HepG2 (cell line): ENCODE data around the gene METRN. TPM values are rescaled to one million over a fixed set of nuclear protein-coding genes. Genes with fewer than 3 reads are reported as not detected.

Experiments
- ATAC-seq: fragments of 200-7000 bp; cut with Tn5 transposase; 3 replicates; pipeline ENCODE4 v1.9.1; 2020; ENCODE audit warnings: mild to moderate bottlenecking, moderate library complexity
- BruUV-seq: library from RNA; stranded (reverse); fragments of 400-500 nt; replicated peaks from 2 replicates; lab custom pipeline; 2021; lab: Mats Ljungman, UMichigan
- CTCF ChIA-PET: fragments of 300-600 bp; formaldehyde crosslinking; extraction: SDS; loops from one replicate; lab custom pipeline; 2021; ENCODE audit warnings: low total read pairs, inconsistent platforms, low intra/inter-chr PET ratio; lab: Yijun Ruan, JAX
- POLR2A ChIA-PET: fragments of 350-600 bp; sonication (Branson Sonifier 250); formaldehyde crosslinking; loops from one replicate; lab custom pipeline; 2020; ENCODE audit warnings: antibody characterized with exemption, inconsistent platforms; lab: Yijun Ruan, JAX
- DNase-seq: peaks from one replicate; pipeline ENCODE4 v3.0.0-alpha.2; 2015; ENCODE audit warnings: low spot score
- FAIRE-seq: peaks from 3 replicates; lab custom pipeline; 2011; peaks lifted over from hg19 to GRCh38; lab: Jason Lieb, UNC
- H2AFZ ChIP-seq: one replicate; pipeline ENCODE4 v1.6.1; 2011; ENCODE audit warnings: low read length, inconsistent platforms
- H3K27ac ChIP-seq: fragments of 300-600 bp; 3 replicates; pipeline ENCODE4 v1.8.0; 2011; ENCODE audit warnings: mixed run types, mild to moderate bottlenecking, mixed read lengths, low read length, inconsistent platforms; ENCODE audit not compliant: insufficient read depth; ENCODE audit errors: extremely low read length
- H3K27me3 ChIP-seq, 2 experiments: fragments of 200-600 bp in 1 of 2; 2 replicates in 1 of 2; 3 replicates in 1 of 2; pipeline versions ENCODE4 v1.6.0 to v1.8.0; 2011; ENCODE audit warnings: low read length in 2 of 2, mild to moderate bottlenecking in 2 of 2, moderate library complexity in 2 of 2, inconsistent platforms in 1 of 2; ENCODE audit not compliant: insufficient read depth in 2 of 2, control insufficient read depth in 1 of 2
- H3K36me3 ChIP-seq, 2 experiments: fragments of 200-600 bp in 1 of 2; replicated peaks in 1 of 2; 2 replicates in 1 of 2; 3 replicates in 1 of 2; pipeline versions ENCODE4 v1.5.1 to v1.8.0; 2011; ENCODE audit warnings: low read length in 2 of 2, inconsistent platforms in 1 of 2; ENCODE audit not compliant: insufficient read depth in 2 of 2, control insufficient read depth in 1 of 2
- H3K4me1 ChIP-seq: 2 replicates; pipeline ENCODE4 v1.5.1; 2012; ENCODE audit warnings: low read length, inconsistent platforms; ENCODE audit not compliant: insufficient read depth
- H3K4me2 ChIP-seq: 2 replicates; pipeline ENCODE4 v1.6.0; 2011; ENCODE audit warnings: low read depth, low read length, inconsistent platforms
- H3K4me3 ChIP-seq, 3 experiments: fragments of 200-600 bp in 1 of 3; sonication (generic), shearing (Covaris generic) in 1 of 3; replicated peaks in 1 of 3; 2 replicates each; pipeline ENCODE4 v1.5.1; 2011 to 2016; ENCODE audit warnings: low read length in 3 of 3, inconsistent platforms in 2 of 3, low read depth in 2 of 3, mild to moderate bottlenecking in 2 of 3, control low read depth in 1 of 3, mixed read lengths in 1 of 3; ENCODE audit not compliant: insufficient read depth in 1 of 3
- H3K79me2 ChIP-seq: one replicate; pipeline ENCODE4 v1.6.1; 2011; ENCODE audit warnings: low read length, inconsistent platforms; ENCODE audit not compliant: insufficient read depth
- H3K9ac ChIP-seq: 2 replicates; pipeline ENCODE4 v1.6.0; 2011; ENCODE audit warnings: mild to moderate bottlenecking, low read depth, low read length, inconsistent platforms; ENCODE audit not compliant: insufficient read depth
- H3K9me3 ChIP-seq: 2 replicates; pipeline ENCODE4 v1.5.1; 2012; ENCODE audit warnings: mild to moderate bottlenecking, low read length
- H4K20me1 ChIP-seq: 2 replicates; pipeline ENCODE4 v1.6.0; 2011; ENCODE audit warnings: inconsistent platforms, mild to moderate bottlenecking, low read length, moderate library complexity; ENCODE audit not compliant: insufficient read depth
- ARNT ChIP-seq: fragments of 450-650 bp; IDR thresholded peaks from 2 replicates; pipeline ENCODE4 v1.6.1; 2017
- DR1 ChIP-seq: sonication (generic); formaldehyde crosslinking; IDR thresholded peaks from 2 replicates; pipeline ENCODE4 v1.8.0; 2021; ENCODE audit warnings: mild to moderate bottlenecking, missing genetic modification reagents, inconsistent platforms
- FOXA1 ChIP-seq, 2 experiments: fragments of 450-650 bp in 1 of 2; sonication (generic) in 1 of 2; formaldehyde crosslinking in 1 of 2; IDR thresholded peaks; 2 replicates each; pipeline versions ENCODE4 v1.4.0 to v1.6.1; 2016 to 2020; ENCODE audit warnings: missing genetic modification reagents in 1 of 2
- GABPA ChIP-seq, 2 experiments: IDR thresholded peaks; 2 replicates each; pipeline ENCODE4 v1.6.1; 2011 to 2016; ENCODE audit warnings: low read depth in 2 of 2, low read length in 1 of 2, missing biosample characterization in 1 of 2, missing genetic modification characterization in 1 of 2
- HOXA3 ChIP-seq: sonication (generic); formaldehyde crosslinking; IDR thresholded peaks from 2 replicates; pipeline ENCODE4 v1.5.0; 2020; ENCODE audit warnings: missing genetic modification reagents
- MNT ChIP-seq: fragments of 450-650 bp; IDR thresholded peaks from 2 replicates; pipeline ENCODE4 v1.6.1; 2016
- NFYC ChIP-seq: IDR thresholded peaks from 2 replicates; pipeline ENCODE4 v1.6.1; 2016; ENCODE audit warnings: missing genetic modification reagents, missing compliant biosample characterization
- SP2 ChIP-seq: sonication (generic); formaldehyde crosslinking; IDR thresholded peaks from 2 replicates; pipeline ENCODE4 v1.5.1; 2020; ENCODE audit warnings: mild to moderate bottlenecking, missing genetic modification reagents
- SRSF1 ChIP-seq: fragments of 200-400 bp; formaldehyde crosslinking; optimal IDR thresholded peaks from 2 replicates; pipeline ENCODE3; 2017; ENCODE audit warnings: mild to moderate bottlenecking, low read depth, low read length, moderate library complexity
- TSC22D2 ChIP-seq: sonication (generic); formaldehyde crosslinking; IDR thresholded peaks from 2 replicates; pipeline ENCODE4 v1.5.1; 2020; ENCODE audit warnings: missing genetic modification reagents, mild to moderate bottlenecking, borderline replicate concordance
- ZBTB3 ChIP-seq: sonication (generic); formaldehyde crosslinking; IDR thresholded peaks from 2 replicates; pipeline ENCODE4 v1.4.0; 2020; ENCODE audit warnings: low read depth, mild to moderate bottlenecking, moderate library complexity, missing genetic modification reagents, borderline replicate concordance
- ZFP41 ChIP-seq: sonication (generic); formaldehyde crosslinking; IDR thresholded peaks from 2 replicates; pipeline ENCODE4 v1.4.0; 2020; ENCODE audit warnings: mild to moderate bottlenecking, missing genetic modification reagents, borderline replicate concordance
- ZFX ChIP-seq: sonication (generic); formaldehyde crosslinking; IDR thresholded peaks from 2 replicates; pipeline ENCODE4 v1.4.0; 2020; ENCODE audit warnings: mild to moderate bottlenecking, low read depth, missing genetic modification reagents, moderate library complexity
- ZNF138 ChIP-seq: sonication (generic); formaldehyde crosslinking; IDR thresholded peaks from 2 replicates; pipeline ENCODE4 v1.5.0; 2020; ENCODE audit warnings: mild to moderate bottlenecking, low read depth, missing genetic modification reagents
- ZNF234 ChIP-seq: sonication (generic); formaldehyde crosslinking; conservative IDR thresholded peaks from 2 replicates; pipeline ENCODE4 v1.5.1; 2020; ENCODE audit warnings: mild to moderate bottlenecking, missing genetic modification reagents
- ZNF256 ChIP-seq: sonication (generic); formaldehyde crosslinking; conservative IDR thresholded peaks from 2 replicates; pipeline ENCODE4 v1.4.0; 2020; ENCODE audit warnings: missing genetic modification reagents
- ZNF260 ChIP-seq: sonication (generic); formaldehyde crosslinking; IDR thresholded peaks from 2 replicates; pipeline ENCODE4 v1.4.0; 2020; ENCODE audit warnings: missing genetic modification reagents, low read depth, mild to moderate bottlenecking, borderline replicate concordance
- ZNF572 ChIP-seq: sonication (generic); formaldehyde crosslinking; IDR thresholded peaks from 2 replicates; pipeline ENCODE4 v1.5.1; 2020; ENCODE audit warnings: mild to moderate bottlenecking, missing genetic modification reagents
- ZSCAN25 ChIP-seq: sonication (generic); formaldehyde crosslinking; IDR thresholded peaks from 2 replicates; pipeline ENCODE4 v1.8.0; 2022; ENCODE audit warnings: mild to moderate bottlenecking, missing genetic modification reagents
- WGBS: methylation state at CpG from one replicate; pipeline ENCODE4 v1.1.6; 2017; ENCODE audit warnings: low lambda C conversion rate; 5-methylcytosine and 5-hydroxymethylcytosine counted together
- in situ Hi-C: cut with HindIII; loops from 2 replicates; pipeline ENCODE4 v1.10.0; 2017; ENCODE audit warnings: low pct_unique_long_range_greater_than_20kb; ENCODE audit not compliant: extremely low pct_ligation_motif_present
- intact Hi-C: fragments of 100-400 bp; cut with micrococcal nuclease; formaldehyde crosslinking; loops from one replicate; pipeline ENCODE4 v1.10.0; 2022; ENCODE audit not compliant: unreplicated experiment
- polyA plus RNA-seq, 8 experiments: library from polyadenylated mRNA; depleted of rRNA in 3 of 8; stranded (reverse) in 7 of 8; unstranded in 1 of 8; fragments of >200 nt; fragmentation: Illumina TruSeq in 4 of 8; extraction: Trizol in 4 of 8; gene quantifications; 2 replicates each; pipeline versions ENCODE4 v1.2.1 to v1.2.3, GENCODE V29; 2011 to 2016; ENCODE audit warnings: low read depth in 4 of 8, missing spikeins in 1 of 8, mixed read lengths in 1 of 8; ENCODE audit not compliant: insufficient read depth in 1 of 8
- total RNA-seq, 5 experiments: library from RNA; depleted of rRNA; stranded (reverse); fragments of >200 nt; fragmentation: Illumina TruSeq; extraction: Trizol; gene quantifications; 2 replicates each; pipeline ENCODE4 v1.2.3, GENCODE V29; 2016; ENCODE audit warnings: low read depth in 1 of 5
- TF ChIP-seq, protein P1 (sequence below): IDR thresholded peaks from 2 replicates; pipeline ENCODE4 v1.6.1; 2016; ENCODE audit warnings: missing biosample characterization, missing genetic modification reagents, low read depth
- TF ChIP-seq, protein P2 (sequence below): sonication (generic); formaldehyde crosslinking; IDR thresholded peaks from 2 replicates; pipeline ENCODE4 v1.5.0; 2020; ENCODE audit warnings: missing genetic modification reagents

Gene METRN
- total and polyA plus RNA-seq, 2 of the 13 experiments (the other 11 are each of a cell fraction or from before 2014, with no cell fraction given): 25.5 to 46.1 TPM

DNA sequence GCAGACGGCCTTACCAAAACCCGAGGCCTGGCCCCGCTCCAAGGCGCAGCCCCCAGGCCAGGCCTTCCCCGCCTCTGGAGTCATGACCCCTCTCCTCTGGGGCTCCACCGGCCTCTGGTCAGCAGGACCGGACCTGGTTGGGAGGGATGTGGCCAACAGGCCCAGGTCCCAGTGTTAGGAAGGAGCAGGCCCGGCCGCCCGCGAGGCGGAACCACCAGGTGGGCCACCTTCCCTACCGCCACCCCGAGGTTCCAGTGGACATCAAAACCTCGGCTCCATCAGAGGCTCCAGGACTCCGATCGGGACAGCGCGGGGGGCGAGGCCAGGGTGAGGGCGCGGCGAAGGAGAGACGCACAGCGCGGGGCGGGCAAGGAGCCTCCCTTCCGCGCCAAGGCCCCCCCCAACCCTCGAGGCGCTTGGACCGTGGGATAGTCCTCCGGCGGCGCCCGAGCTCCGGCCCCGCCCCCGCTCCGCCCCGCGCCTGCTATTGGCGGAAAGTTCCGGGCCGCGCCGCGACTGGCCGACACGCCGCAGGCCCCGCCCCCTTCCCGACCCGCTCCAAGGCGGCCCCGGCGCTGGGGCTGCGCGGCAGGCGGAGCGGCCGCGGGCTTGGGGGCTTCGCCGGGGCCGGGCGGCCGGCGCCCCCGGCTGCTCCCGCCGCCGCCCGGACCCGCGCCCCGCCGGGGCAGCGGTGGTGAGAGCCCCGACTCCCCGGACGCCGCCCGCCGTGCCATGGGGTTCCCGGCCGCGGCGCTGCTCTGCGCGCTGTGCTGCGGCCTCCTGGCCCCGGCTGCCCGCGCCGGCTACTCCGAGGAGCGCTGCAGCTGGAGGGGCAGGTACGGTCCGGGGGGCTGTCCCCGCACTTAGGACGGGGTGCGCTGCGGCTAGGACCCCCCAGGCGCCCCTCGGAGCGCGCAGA is at the start of gene METRN (continued):
- TF ChIP-seq GABPA (IDR thresholded peaks at IDR 0.05; ENCODE audit: low read depth, low read length) (no peak), GABPA (CRISPR knock-in tag; IDR thresholded peaks at IDR 0.05; ENCODE audit: low read depth) (no peak), ZFX (CRISPR knock-in tag) (peak; percentile 54; the same call in 1 of the 2 replicates), HOXA3 (no peak), ZNF138 (CRISPR knock-in tag) (no peak), NFYC (peak; percentile 73), ZNF572 (CRISPR knock-in tag) (no peak), FOXA1 (IDR thresholded peaks at IDR 0.05) (no peak), FOXA1 (CRISPR knock-in tag; IDR thresholded peaks at IDR 0.05) (no peak), ARNT (no peak)

GRCh38 chr16:666572-666971 is 48.3 kb upstream of the METRN start:
- ChIA-PET CTCF (no interaction called here), POLR2A (no interaction called here)
- no peak overlapping the region for H2AFZ ChIP-seq
- H3K9me3 ChIP-seq: no peaks in the 10 kb centered on the region
- no peak for DNase-seq
- no peak for FAIRE-seq
- peaks cover 10 to 23% of the 10 kb centered on the region in 2 experiments; a peak in 3 of 5 replicates for H3K36me3 ChIP-seq
- peaks cover 17% of the 10 kb centered on the region for H3K79me2 ChIP-seq
- H3K4me3 ChIP-seq: no peak overlapping the region
- peaks cover 18% of the 10 kb centered on the region for H3K4me1 ChIP-seq
- intact Hi-C loops (no loop called here), in situ Hi-C loops (no loop called here)
- WGBS: 95% methylated on average over 4 of the region's 13 CpGs
- no peak for ATAC-seq
- H3K27ac ChIP-seq: no peak overlapping the region
- no peak overlapping the region for H3K4me2 ChIP-seq
- H3K27me3 ChIP-seq: no peaks in the 10 kb centered on the region
- BruUV-seq: no TSS peak
- no peaks in the 10 kb centered on the region for H4K20me1 ChIP-seq
- H3K9ac ChIP-seq: no peak overlapping the region
- TF ChIP-seq, protein P1, sequence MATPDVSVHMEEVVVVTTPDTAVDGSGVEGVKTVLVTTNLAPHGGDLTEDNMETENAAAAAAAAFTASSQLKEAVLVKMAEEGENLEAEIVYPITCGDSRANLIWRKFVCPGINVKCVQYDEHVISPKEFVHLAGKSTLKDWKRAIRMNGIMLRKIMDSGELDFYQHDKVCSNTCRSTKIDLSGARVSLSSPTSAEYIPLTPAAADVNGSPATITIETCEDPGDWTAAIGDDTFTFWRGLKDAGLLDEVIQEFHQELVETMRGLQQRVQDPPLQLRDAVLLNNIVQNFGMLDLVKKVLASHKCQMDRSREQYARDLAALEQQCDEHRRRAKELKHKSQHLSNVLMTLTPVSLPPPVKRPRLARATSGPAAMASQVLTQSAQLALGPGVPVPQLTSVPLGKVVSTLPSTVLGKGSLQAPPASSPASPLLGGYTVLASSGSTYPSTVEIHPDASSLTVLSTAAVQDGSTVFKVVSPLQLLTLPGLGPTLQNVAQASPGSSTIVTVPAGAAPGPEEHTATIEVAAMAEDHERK (CRISPR knock-in tag): no peak
- TF ChIP-seq ZNF234 (CRISPR knock-in tag) (no peak), DR1 (no peak), SRSF1 (no peak), TSC22D2 (CRISPR knock-in tag) (no peak), ZNF256 (CRISPR knock-in tag) (no peak), SP2 (CRISPR knock-in tag) (no peak), ZSCAN25 (CRISPR knock-in tag) (no peak), ZNF260 (no peak), ZBTB3 (CRISPR knock-in tag) (no peak), MNT (no peak), ZFP41 (CRISPR knock-in tag) (no peak)
- TF ChIP-seq, protein P2, sequence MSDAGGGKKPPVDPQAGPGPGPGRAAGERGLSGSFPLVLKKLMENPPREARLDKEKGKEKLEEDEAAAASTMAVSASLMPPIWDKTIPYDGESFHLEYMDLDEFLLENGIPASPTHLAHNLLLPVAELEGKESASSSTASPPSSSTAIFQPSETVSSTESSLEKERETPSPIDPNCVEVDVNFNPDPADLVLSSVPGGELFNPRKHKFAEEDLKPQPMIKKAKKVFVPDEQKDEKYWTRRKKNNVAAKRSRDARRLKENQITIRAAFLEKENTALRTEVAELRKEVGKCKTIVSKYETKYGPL (CRISPR knock-in tag): no peak
